ENCODE data around the gene ALDH6A1.

The ALDH6A1 gene

GRCh38 chr14:74018586-74019407 lies 65.5 kb downstream of the ALDH6A1 start, which contains the start of the genes BBOF1 and ENTPD5:
TSS of gene BBOF1 (plus strand) at chr14:74019349. CDS start at chr14:74019479, 130 bp downstream.
TSS of gene ENTPD5 (minus strand) at chr14:74019288. CDS start at chr14:73988102, 31,186 bp downstream.
- Mint-ChIP-seq H3K4me1 (peaks cover 14% of the 10 kb centered on the region), H3K4me3 (peak within 1 kb of the TSS; percentile 90), H3K36me3 (peaks cover 1% of the 10 kb centered on the region), H3K9me3 (no peaks in the 10 kb centered on the region), H3K27ac (peak within 1 kb of the TSS; percentile 95)
- ATAC-seq, result peak; percentile 97
- DNase-seq (ENCODE audit: low spot score in 2 of 2), result peak; percentile 76 to 86

DNA sequence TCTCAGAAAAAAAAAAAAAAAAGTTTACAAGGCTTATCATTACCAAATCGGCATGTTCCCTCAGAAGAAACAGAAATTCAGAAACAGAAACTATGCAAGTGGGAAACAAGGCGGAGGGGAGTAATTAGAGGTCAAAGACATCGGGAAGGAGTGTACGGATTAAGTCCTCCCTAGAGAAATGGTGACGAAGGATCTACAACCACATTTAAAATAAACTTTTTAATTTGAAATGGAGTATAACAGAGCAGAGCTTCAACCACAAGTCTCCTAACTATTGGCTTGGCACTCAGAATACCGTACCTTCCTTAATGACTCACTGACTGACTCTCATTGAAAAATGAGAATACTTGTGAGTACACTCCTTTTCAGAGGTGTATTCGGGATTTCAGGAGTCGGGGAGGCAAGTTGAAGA lies 66.1 kb downstream of the ALDH6A1 start:
- ATAC-seq (peak; percentile 58), DNase-seq (ENCODE audit: low spot score in 2 of 2) (no peak)
- peak overlapping the region; percentile 95 for H3K27ac Mint-ChIP-seq
- no peaks in the 10 kb centered on the region for H3K9me3 Mint-ChIP-seq
- H3K4me1 Mint-ChIP-seq, result peaks cover 14% of the 10 kb centered on the region
- peak overlapping the region; percentile 90 for H3K4me3 Mint-ChIP-seq
- H3K36me3 Mint-ChIP-seq, result peaks cover 7% of the 10 kb centered on the region

- H3K9me3 Mint-ChIP-seq, result no peaks in the 10 kb centered on the region
- H3K36me3 Mint-ChIP-seq, result peaks cover 14% of the 10 kb centered on the region
- no peak overlapping the region for H3K4me3 Mint-ChIP-seq
- DNase-seq (ENCODE audit: low spot score in 2 of 2) (no peak), ATAC-seq (no peak)
- peaks cover 14% of the 10 kb centered on the region for H3K4me1 Mint-ChIP-seq
- H3K27ac Mint-ChIP-seq, result no peak overlapping the region
Measured at GRCh38 chr14:74015963-74016362, 68.3 kb downstream of the ALDH6A1 start.

DNA sequence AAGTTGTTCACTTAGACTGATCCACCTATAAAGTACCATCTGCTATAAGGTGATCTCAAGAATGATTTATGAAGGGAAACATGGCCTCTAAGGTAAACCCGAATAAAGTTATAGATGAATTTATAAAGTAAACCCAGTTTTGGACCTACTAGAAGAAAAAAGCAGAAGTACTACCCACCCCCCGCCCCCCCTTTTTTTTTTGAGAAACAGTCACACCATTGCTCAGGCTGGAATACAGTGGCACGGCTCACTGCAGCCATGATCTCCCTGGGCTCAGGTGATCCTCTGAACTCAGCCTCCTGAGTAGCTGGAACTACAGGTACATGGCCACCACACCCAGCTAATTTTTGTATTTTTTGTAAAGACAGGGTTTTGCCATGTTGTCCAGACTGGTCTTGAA lies 69.1 kb downstream of the ALDH6A1 start:
- Mint-ChIP-seq H3K4me1 (peaks cover 14% of the 10 kb centered on the region), H3K4me3 (no peak overlapping the region), H3K36me3 (peaks cover 20% of the 10 kb centered on the region), H3K9me3 (no peaks in the 10 kb centered on the region), H3K27ac (no peak overlapping the region)
- ATAC-seq (no peak), DNase-seq (ENCODE audit: low spot score in 2 of 2) (no peak)

DNA sequence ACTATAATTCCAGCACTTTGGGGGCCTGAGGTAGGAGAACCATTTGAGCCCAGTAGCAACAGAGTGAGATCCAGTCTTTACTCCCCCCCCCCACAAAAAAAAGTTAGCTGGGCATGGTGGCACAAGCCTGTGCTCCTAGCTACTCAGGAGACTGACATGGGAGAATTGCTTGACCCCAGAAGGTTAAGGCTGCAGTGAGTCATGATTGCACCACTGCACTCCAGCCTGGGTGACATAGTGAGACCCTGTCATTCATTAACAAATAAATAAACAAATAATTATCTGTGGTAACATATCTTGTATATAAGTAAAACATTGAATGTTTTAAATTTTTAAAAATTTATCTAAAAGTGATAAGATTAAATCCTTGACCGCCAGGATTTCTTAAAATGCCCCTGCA lies 70.0 kb downstream of the ALDH6A1 start:
- ATAC-seq (no peak), DNase-seq (ENCODE audit: low spot score in 2 of 2) (no peak)
- no peak overlapping the region for H3K27ac Mint-ChIP-seq
- H3K4me3 Mint-ChIP-seq, result no peak overlapping the region
- no peaks in the 10 kb centered on the region for H3K9me3 Mint-ChIP-seq
- H3K36me3 Mint-ChIP-seq, result peaks cover 28% of the 10 kb centered on the region
- H3K4me1 Mint-ChIP-seq, result peaks cover 10% of the 10 kb centered on the region

DNA sequence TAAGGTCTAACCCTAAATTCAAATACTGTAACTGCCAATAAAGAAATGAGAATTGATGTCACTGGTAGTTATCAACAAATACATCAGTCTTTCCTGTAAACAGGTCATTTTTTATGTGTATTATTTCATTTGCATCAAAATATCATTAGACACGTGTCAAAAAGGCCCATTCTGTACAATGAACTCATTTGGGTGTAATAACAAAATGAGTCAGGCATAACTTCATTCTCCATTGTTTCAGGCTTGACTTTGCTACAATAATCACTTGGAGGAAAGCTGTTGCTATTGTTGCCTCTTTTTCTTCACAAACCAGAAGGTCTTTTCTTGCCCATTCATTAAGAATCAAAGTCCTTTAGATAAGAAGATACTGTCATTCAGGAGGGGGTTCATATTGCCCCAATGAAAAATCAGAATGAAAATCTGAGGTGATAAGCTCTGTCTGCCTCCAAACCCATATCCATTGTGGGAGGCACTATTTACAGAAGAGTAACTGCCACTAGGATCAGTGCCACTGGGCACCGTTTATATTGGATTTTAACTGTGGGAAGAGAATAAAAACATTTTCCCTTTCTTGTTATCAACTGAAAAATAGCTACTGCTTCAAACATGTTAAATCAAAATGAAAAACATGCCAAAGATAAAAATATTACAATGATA lies 75.3 kb downstream of the ALDH6A1 start:
- Mint-ChIP-seq H3K4me1 (no peaks in the 10 kb centered on the region), H3K9me3 (no peaks in the 10 kb centered on the region), H3K4me3 (no peak overlapping the region), H3K27ac (no peak overlapping the region), H3K36me3 (peaks cover 60% of the 10 kb centered on the region)
- ATAC-seq (no peak), DNase-seq (ENCODE audit: low spot score in 2 of 2) (no peak)

All from stimulated activated effector memory CD8-positive, alpha-beta T cell treated with anti-CD3 and anti-CD28 coated beads, Interleukin-12 subunit alpha, Interleukin-12 subunit beta, amount 100 ng/mL, for 72 hours (primary cell).